Progenitor cell of endocrine pancreas (in vitro differentiated cells): ENCODE results near the gene ATP6AP1. TPM values are rescaled to one million over a fixed set of nuclear protein-coding genes. Genes with fewer than 3 reads are reported as not detected.
A peak's percentile ranks its signal among the peaks of the same experiment; 100 is the strongest.
"Not testable (repeated sequence)": the region's sequence is repeated elsewhere in the genome, so short reads cannot be mapped to it uniquely, and the experiment has no call there.

Experiments used
- DNase-seq: peaks from one replicate; pipeline ENCODE4 v3.0.0; 2021; ENCODE audit warnings: low spot score; ENCODE audit not compliant: unreplicated experiment
- H3K27ac Mint-ChIP-seq: 2 replicates; pipeline ENCODE4 v1.8.0; 2021; ENCODE audit warnings: mild to moderate bottlenecking, moderate library complexity, mixed read lengths
- H3K27me3 Mint-ChIP-seq: 2 replicates; pipeline ENCODE4 v1.8.0; 2021; ENCODE audit warnings: mixed read lengths
- H3K36me3 Mint-ChIP-seq: 2 replicates; pipeline ENCODE4 v1.8.0; 2022; ENCODE audit warnings: mixed read lengths; ENCODE audit not compliant: insufficient read depth
- H3K4me1 Mint-ChIP-seq: 2 replicates; pipeline ENCODE4 v1.8.0; 2021; ENCODE audit warnings: low read depth, mixed read lengths
- H3K4me3 Mint-ChIP-seq: 2 replicates; pipeline ENCODE4 v1.8.0; 2021; ENCODE audit warnings: low read depth, mild to moderate bottlenecking, moderate library complexity, mixed read lengths
- H3K9me3 Mint-ChIP-seq: 2 replicates; pipeline ENCODE4 v1.8.0; 2021; ENCODE audit warnings: low read depth, mixed read lengths
- CTCF ChIP-seq: fragments of 200-600 bp; sonication (generic); IDR thresholded peaks from one replicate; pipeline ENCODE4 v1.5.0; 2021; ENCODE audit warnings: antibody characterized with exemption, mild to moderate bottlenecking; ENCODE audit not compliant: unreplicated experiment
- total RNA-seq: library from RNA; stranded (reverse); gene quantifications from 2 replicates; pipeline ENCODE4 v1.2.1, GENCODE V29; 2021

Gene ATP6AP1
- total RNA-seq, 1 donor from 2014 or later, result 82.1 TPM

GRCh38 chrX:154399527-154400368 lies 28.7 kb upstream of the ATP6AP1 start:
- Mint-ChIP-seq H3K4me3 (peak overlapping the region; percentile 97), H3K27ac (peak overlapping the region; percentile 99), H3K27me3 (no peaks in the 10 kb centered on the region), H3K4me1 (peaks cover 9% of the 10 kb centered on the region), H3K36me3 (peaks cover 15% of the 10 kb centered on the region), H3K9me3 (peaks cover 11% of the 10 kb centered on the region)
- TF ChIP-seq CTCF, result no peak
- no peak for DNase-seq

GRCh38 chrX:154400369-154400817 lies 28.1 kb upstream of the ATP6AP1 start:
- not testable (repeated sequence) for H3K4me1 Mint-ChIP-seq, DNase-seq, H3K27me3 Mint-ChIP-seq
- peak overlapping the region; percentile 62 for H3K27ac Mint-ChIP-seq
- peaks cover 15% of the 10 kb centered on the region for H3K36me3 Mint-ChIP-seq
- peak overlapping the region; percentile 97 for H3K4me3 Mint-ChIP-seq
- peaks cover 11% of the 10 kb centered on the region for H3K9me3 Mint-ChIP-seq

- no peak for TF ChIP-seq CTCF
- peaks cover 11% of the 10 kb centered on the region for H3K9me3 Mint-ChIP-seq
- peak overlapping the region; percentile 24 for H3K27ac Mint-ChIP-seq
- peaks cover 15% of the 10 kb centered on the region for H3K36me3 Mint-ChIP-seq
- no peaks in the 10 kb centered on the region for H3K27me3 Mint-ChIP-seq
- peaks cover 9% of the 10 kb centered on the region for H3K4me1 Mint-ChIP-seq
- no peak for DNase-seq
- H3K4me3 Mint-ChIP-seq, result peak overlapping the region; percentile 97
Observed at GRCh38 chrX:154401045-154401799, 27.3 kb upstream of the ATP6AP1 start.

- DNase-seq, result no peak
- peaks cover 9% of the 10 kb centered on the region for H3K4me1 Mint-ChIP-seq
- TF ChIP-seq CTCF, result no peak
- H3K36me3 Mint-ChIP-seq, result peaks cover 15% of the 10 kb centered on the region
- H3K27me3 Mint-ChIP-seq, result no peaks in the 10 kb centered on the region
- H3K4me3 Mint-ChIP-seq, result no peak overlapping the region
- peak overlapping the region; percentile 17 for H3K27ac Mint-ChIP-seq
- H3K9me3 Mint-ChIP-seq, result peaks cover 11% of the 10 kb centered on the region
Observed at GRCh38 chrX:154401918-154402621, 26.4 kb upstream of the ATP6AP1 start.

- Mint-ChIP-seq H3K4me1 (peaks cover 9% of the 10 kb centered on the region), H3K36me3 (peaks cover 15% of the 10 kb centered on the region), H3K4me3 (no peak overlapping the region), H3K27me3 (no peaks in the 10 kb centered on the region), H3K9me3 (peaks cover 11% of the 10 kb centered on the region), H3K27ac (peak overlapping the region; percentile 17)
- DNase-seq, result no peak
- no peak for TF ChIP-seq CTCF
Observed at GRCh38 chrX:154402622-154403127, 25.8 kb upstream of the ATP6AP1 start.
